PC-3 (cell line): ENCODE measurements around the gene CACNA1B. TPM values are rescaled to one million over a fixed set of nuclear protein-coding genes. Genes with fewer than 3 reads are reported as not detected.
"Not testable (repeated sequence)": the region's sequence is repeated elsewhere in the genome, so short reads cannot be mapped to it uniquely, and the experiment has no call there.

Experiments used
- ATAC-seq: fragments of 200-7000 bp; cut with Tn5 transposase; 2 replicates; pipeline ENCODE4 v1.9.1; 2020; ENCODE audit warnings: mild to moderate bottlenecking, moderate library complexity
- BruUV-seq: library from RNA; stranded (reverse); fragments of 400-500 nt; replicated peaks from 2 replicates; lab custom pipeline; 2021; lab: Mats Ljungman, UMichigan
- CTCF ChIA-PET: fragments of 300-600 bp; sonication (Branson Sonifier 250); formaldehyde crosslinking; loops from one replicate; lab custom pipeline; 2022; ENCODE audit warnings: antibody characterized with exemption; lab: Charles Lee
- POLR2A ChIA-PET: fragments of 300-600 bp; sonication (Branson Sonifier 250); formaldehyde crosslinking; loops from one replicate; lab custom pipeline; 2022; ENCODE audit warnings: antibody characterized with exemption; ENCODE audit not compliant: unreplicated experiment; lab: Charles Lee
- DNase-seq: peaks from one replicate; pipeline ENCODE4 v3.0.0-alpha.2; 2015
- H2AFZ ChIP-seq: fragments of 300-600 bp; sonication (generic); 2 replicates; pipeline ENCODE4 v1.6.0; 2016; ENCODE audit warnings: antibody characterized with exemption, low read length
- H3F3A ChIP-seq: fragments of 300-600 bp; sonication (generic); one replicate; pipeline ENCODE4 v1.6.0; 2017; ENCODE audit warnings: antibody characterized with exemption, low read length, control low read depth, mild to moderate bottlenecking; ENCODE audit not compliant: unreplicated experiment
- H3K27ac ChIP-seq: fragments of 300-600 bp; sonication (generic); 2 replicates; pipeline ENCODE4 v1.5.1; 2016; ENCODE audit warnings: mild to moderate bottlenecking, low read length
- H3K27me3 ChIP-seq: fragments of 300-600 bp; sonication (generic); 2 replicates; pipeline ENCODE4 v1.6.1; 2016; ENCODE audit warnings: low read length, mixed read lengths
- H3K36me3 ChIP-seq: fragments of 300-600 bp; sonication (generic); 2 replicates; pipeline ENCODE4 v1.6.1; 2016; ENCODE audit warnings: low read depth, mixed run types, low read length, mixed read lengths
- H3K4me1 ChIP-seq: fragments of 300-600 bp; sonication (generic); 2 replicates; pipeline ENCODE4 v1.5.1; 2016; ENCODE audit warnings: low read length; ENCODE audit not compliant: insufficient read depth
- H3K4me2 ChIP-seq: fragments of 300-600 bp; sonication (generic); 2 replicates; pipeline ENCODE4 v1.6.0; 2016; ENCODE audit warnings: low read length
- H3K4me3 ChIP-seq: fragments of 300-600 bp; sonication (generic); 2 replicates; pipeline ENCODE4 v1.5.1; 2016; ENCODE audit warnings: mild to moderate bottlenecking, low read length, mixed read lengths
- H3K79me2 ChIP-seq: fragments of 300-600 bp; sonication (generic); 2 replicates; pipeline ENCODE4 v1.6.1; 2017; ENCODE audit warnings: low read length, mixed read lengths
- H3K9ac ChIP-seq: fragments of 300-600 bp; sonication (generic); 2 replicates; pipeline ENCODE4 v1.6.0; 2016; ENCODE audit warnings: mild to moderate bottlenecking, low read length
- H3K9me2 ChIP-seq: fragments of 300-600 bp; sonication (generic); replicated peaks from 2 replicates; pipeline ENCODE4 v1.6.1; 2016; ENCODE audit warnings: mixed run types, low read length, mixed read lengths
- H3K9me3 ChIP-seq: fragments of 300-600 bp; sonication (generic); 2 replicates; pipeline ENCODE4 v1.6.1; 2016; ENCODE audit warnings: low read length, mixed read lengths
- H4K20me1 ChIP-seq: fragments of 300-600 bp; sonication (generic); 2 replicates; pipeline ENCODE4 v1.6.1; 2016; ENCODE audit warnings: low read length, mixed read lengths
- CTCF ChIP-seq: fragments of 300-600 bp; sonication (generic); conservative IDR thresholded peaks from 2 replicates; pipeline ENCODE4 v1.5.1; 2017; ENCODE audit warnings: antibody characterized with exemption, low read depth, mild to moderate bottlenecking, low read length
- EZH2 ChIP-seq: fragments of 300-600 bp; sonication (generic); IDR thresholded peaks from one replicate; pipeline ENCODE4 v1.6.1; 2017; ENCODE audit warnings: antibody characterized with exemption, mild to moderate bottlenecking, low read length; ENCODE audit not compliant: unreplicated experiment
- EZH2phosphoT487 ChIP-seq: fragments of 300-600 bp; sonication (generic); IDR thresholded peaks from 2 replicates; pipeline ENCODE4 v1.6.1; 2018; ENCODE audit warnings: mild to moderate bottlenecking, antibody characterized with exemption, low read length, borderline replicate concordance
- intact Hi-C: fragments of 100-400 bp; cut with micrococcal nuclease; formaldehyde crosslinking; loops from 2 replicates; pipeline ENCODE4 v1.9.0; 2023
- total RNA-seq: library from RNA; depleted of rRNA; stranded (reverse); fragments of >200 nt; gene quantifications from 2 replicates; pipeline ENCODE4 v1.2.3, GENCODE V29; 2014

CACNA1B gene
- total RNA-seq, 1 experiment from 2014 or later: not detected

- ChIA-PET CTCF (no interaction called here), POLR2A (no interaction called here)
- no peaks in the 10 kb centered on the region for H3K4me1 ChIP-seq
- no peaks in the 10 kb centered on the region for H4K20me1 ChIP-seq
- H3F3A ChIP-seq: no peaks in the 10 kb centered on the region
- H3K9ac ChIP-seq: no peak overlapping the region
- BruUV-seq: no TSS peak
- H3K36me3 ChIP-seq: no peaks in the 10 kb centered on the region
- H3K9me3 ChIP-seq: no peaks in the 10 kb centered on the region
- no peak overlapping the region for H2AFZ ChIP-seq
- TF ChIP-seq CTCF (no peak), EZH2phosphoT487 (no peak), EZH2 (no peak)
- H3K27me3 ChIP-seq: peaks cover 4% of the 10 kb centered on the region; the same call in 1 of the 2 replicates
- H3K4me2 ChIP-seq: no peak overlapping the region
- no peak for ATAC-seq
- no peak overlapping the region for H3K27ac ChIP-seq
- no peaks in the 10 kb centered on the region for H3K9me2 ChIP-seq
- DNase-seq: no peak
- H3K4me3 ChIP-seq: no peak overlapping the region
- intact Hi-C loops: no loop called here
- no peaks in the 10 kb centered on the region for H3K79me2 ChIP-seq
Observed at GRCh38 chr9:138083873-138084272, 206.3 kb downstream of the CACNA1B start.

GRCh38 chr9:138085568-138085967 lies 208.0 kb downstream of the CACNA1B start:
- Histone ChIP-seq H4K20me1 (no peaks in the 10 kb centered on the region), H3K36me3 (no peaks in the 10 kb centered on the region), H3K27ac (no peak overlapping the region), H3K4me2 (no peak overlapping the region), H3K4me3 (no peak overlapping the region), H2AFZ (no peak overlapping the region), H3K4me1 (no peaks in the 10 kb centered on the region), H3K27me3 (peaks cover 3% of the 10 kb centered on the region; the same call in 1 of the 2 replicates), H3K9me2 (no peaks in the 10 kb centered on the region), H3F3A (no peaks in the 10 kb centered on the region), H3K79me2 (no peaks in the 10 kb centered on the region), H3K9ac (no peak overlapping the region), H3K9me3 (no peaks in the 10 kb centered on the region)
- CTCF ChIA-PET: no interaction called here
- TF ChIP-seq CTCF (no peak), EZH2phosphoT487 (no peak)
- intact Hi-C loops: no loop called here
- POLR2A ChIA-PET: no interaction called here
- no TSS peak for BruUV-seq
- no peak for ATAC-seq
- no peak for DNase-seq

GRCh38 chr9:138092057-138092456 lies 214.5 kb downstream of the CACNA1B start:
- peak; percentile 10 for DNase-seq
- ATAC-seq: not testable (repeated sequence)

More at GRCh38 chr9:138092057-138092456, 214.5 kb downstream of the CACNA1B start:
- H3K9me3 ChIP-seq, H3K36me3 ChIP-seq, H4K20me1 ChIP-seq, H3K4me1 ChIP-seq, intact Hi-C loops, H3K4me3 ChIP-seq, H3K9ac ChIP-seq, POLR2A ChIA-PET, H3F3A ChIP-seq, BruUV-seq, H3K27ac ChIP-seq, H3K79me2 ChIP-seq, H3K9me2 ChIP-seq, H3K27me3 ChIP-seq, CTCF ChIA-PET, H2AFZ ChIP-seq, H3K4me2 ChIP-seq: not testable (repeated sequence)
